ENCODE measurements around the gene NFIB. TPM values are rescaled to one million over a fixed set of nuclear protein-coding genes. Genes with fewer than 3 reads are reported as not detected.

NFIB gene
- total and polyA plus RNA-seq, 2 of the 8 experiments (the other 6 are each of a cell fraction or from before 2014, with no cell fraction given), result 2.6 to 13.1 TPM

- Histone ChIP-seq H3K36me3 (ENCODE audit: control insufficient read depth in 2 of 4, insufficient read depth in 4 of 4, low read length in 3 of 4) (no peaks in the 10 kb centered on the region; a peak in 2 of 8 replicates), H2BK12ac (ENCODE audit: low read depth, low read length) (no peak overlapping the region), H3K18ac (ENCODE audit: extremely low read depth, low read length) (no peak overlapping the region), H2AK5ac (ENCODE audit: low read depth, low read length) (no peak overlapping the region), H3K4ac (replicated peaks; ENCODE audit: insufficient read length, low read depth, low read length) (no peak overlapping the region), H4K91ac (replicated peaks; ENCODE audit: insufficient read length, low read length) (no peak overlapping the region), H3K27me3 (replicated peaks in 1 of 4; ENCODE audit: control insufficient read depth in 3 of 4, extremely low read depth in 1 of 4, insufficient read depth in 3 of 4, low read length in 3 of 4) (no peaks in the 10 kb centered on the region), H3K79me2 (ENCODE audit: control insufficient read depth in 1 of 2, insufficient read depth in 2 of 2, low read length in 2 of 2) (0 out of 4 replicates have a peak, but pooled peaks cover 0 to 2% of the 10 kb centered on the region in 2 experiments), H3K56ac (replicated peaks; ENCODE audit: insufficient read length, low read depth, low read length) (no peak overlapping the region), H3K9me3 (ENCODE audit: insufficient read depth in 2 of 2, low read depth in 1 of 2, low read length in 1 of 2) (no peaks in the 10 kb centered on the region), H3K23ac (ENCODE audit: insufficient read length) (no peak overlapping the region), H3K14ac (ENCODE audit: insufficient read length) (no peak overlapping the region), H4K20me1 (replicated peaks in 1 of 2; ENCODE audit: control insufficient read depth in 1 of 2, insufficient read depth in 2 of 2, low read length in 2 of 2) (no peaks in the 10 kb centered on the region), H4K8ac (ENCODE audit: extremely low read depth, insufficient read depth, low read length) (no peak overlapping the region), H3K4me3 (ENCODE audit: extremely low read depth in 1 of 4, insufficient read depth in 2 of 4, low read depth in 3 of 4, low read length in 4 of 4) (no peak overlapping the region), H2AFZ (ENCODE audit: low read length) (no peak overlapping the region), H3K79me1 (ENCODE audit: low read depth, low read length) (no peaks in the 10 kb centered on the region; the same call in 1 of the 2 replicates), H3K23me2 (ENCODE audit: low read depth, low read length) (no peaks in the 10 kb centered on the region), H3K27ac (ENCODE audit: low read depth, low read length) (no peak overlapping the region), H3K4me2 (ENCODE audit: insufficient read depth in 1 of 2, low read depth in 2 of 2, low read length in 2 of 2) (no peak overlapping the region), H3K9ac (replicated peaks in 1 of 4; ENCODE audit: extremely low read depth in 1 of 4, low read depth in 3 of 4, low read length in 3 of 4) (no peak overlapping the region), H2BK5ac (ENCODE audit: low read depth, low read length) (no peak overlapping the region), H2BK20ac (ENCODE audit: low read length) (no peak overlapping the region), H2BK120ac (replicated peaks; ENCODE audit: low read depth, low read length) (no peak overlapping the region), H4K5ac (ENCODE audit: insufficient read length, low read depth, low read length) (no peak overlapping the region), H2BK15ac (ENCODE audit: low read length) (no peak overlapping the region), H3K4me1 (replicated peaks in 1 of 4; ENCODE audit: control insufficient read depth in 3 of 4, insufficient read depth in 4 of 4, low read length in 3 of 4) (no peaks in the 10 kb centered on the region)
- POLR2A ChIA-PET (ENCODE audit: partially characterized antibody), result interaction anchor here (0.6 kb wide), 1 partner anchor 105 kb away, joined by 4 read pairs; no protein-coding TSS in a partner anchor
- CTCF ChIA-PET (ENCODE audit: partially characterized antibody), result interaction anchor here (0.7 kb wide), 2 partner anchors 10 to 59 kb away, joined by 3 read pairs; no protein-coding TSS in a partner anchor
- FAIRE-seq (no peak), DNase-seq (ENCODE audit: low read depth in 1 of 2, low spot score in 2 of 2) (no peak)
- TF ChIP-seq POLR2A (IDR thresholded peaks at IDR 0.05; ENCODE audit: control extremely low read depth in 1 of 2, low read depth in 2 of 2, low read length in 2 of 2), result no peak
- no peak for TF ChIP-seq HDAC6 (IDR thresholded peaks at IDR 0.05; ENCODE audit: low read depth, low read length)
- TF ChIP-seq E2F6 (IDR thresholded peaks at IDR 0.05), result no peak
- TF ChIP-seq GTF2F1 (IDR thresholded peaks at IDR 0.05; ENCODE audit: borderline replicate concordance, low read depth, low read length), result no peak
- no peak for TF ChIP-seq CBX5 (IDR thresholded peaks at IDR 0.05; ENCODE audit: low read depth, low read length)
- TF ChIP-seq CHD2 (IDR thresholded peaks at IDR 0.05; ENCODE audit: low read length), result no peak
- no peak for TF ChIP-seq KDM1A (IDR thresholded peaks at IDR 0.05; ENCODE audit: borderline replicate concordance, low read length)
- TF ChIP-seq EZH2 (IDR thresholded peaks at IDR 0.05; ENCODE audit: low read depth, low read length, severe bottlenecking), result no peak
- WGBS, 2 experiments (ENCODE audit: extremely low coverage in 1 of 2, insufficient coverage in 1 of 2, insufficient read length in 1 of 2, insufficient replicate concordance in 2 of 2, low coverage in 1 of 2, low lambda C conversion rate in 2 of 2, missing lambda C conversion rate in 1 of 2), result 87% methylated on average over 1 of the region's 1 CpG; no CpG with 5 or more reads in 1 of the 2 experiments
These were observed 127.8 kb downstream of the NFIB start for GRCh38 chr9:14186096-14186495.
